Hepatocyte (in vitro differentiated cells): ENCODE measurements around the gene PGA3. TPM values are rescaled to one million over a fixed set of nuclear protein-coding genes. Genes with fewer than 3 reads are reported as not detected.

ENCODE experiments used
- DNase-seq: peaks from one replicate; pipeline ENCODE4 v3.0.0-alpha.2; 2016; ENCODE audit warnings: low spot score
- H2AFZ ChIP-seq: fragments of 200-600 bp; sonication (generic); 2 replicates; pipeline ENCODE4 v1.6.0; 2016; ENCODE audit warnings: antibody characterized with exemption, mild to moderate bottlenecking
- H3K27ac ChIP-seq: fragments of 200-600 bp; sonication (generic); 2 replicates; pipeline ENCODE4 v1.5.1; 2016; ENCODE audit warnings: mild to moderate bottlenecking
- H3K27me3 ChIP-seq: fragments of 200-600 bp; sonication (generic); 2 replicates; pipeline ENCODE4 v1.6.1; 2016
- H3K36me3 ChIP-seq: fragments of 200-600 bp; sonication (generic); replicated peaks from 2 replicates; pipeline ENCODE4 v1.5.1; 2016; ENCODE audit warnings: low read depth; ENCODE audit not compliant: insufficient read depth
- H3K4me1 ChIP-seq: fragments of 200-600 bp; sonication (generic); 2 replicates; pipeline ENCODE4 v1.5.1; 2016; ENCODE audit warnings: mild to moderate bottlenecking, moderate library complexity; ENCODE audit not compliant: insufficient read depth
- H3K4me2 ChIP-seq: fragments of 200-600 bp; sonication (generic); 2 replicates; pipeline ENCODE4 v1.6.0; 2016
- H3K4me3 ChIP-seq: fragments of 200-600 bp; sonication (generic); 2 replicates; pipeline ENCODE4 v1.5.1; 2016; ENCODE audit warnings: mild to moderate bottlenecking
- H3K79me2 ChIP-seq: fragments of 200-600 bp; sonication (generic); 2 replicates; pipeline ENCODE4 v1.6.0; 2017; ENCODE audit warnings: mild to moderate bottlenecking
- H3K9me2 ChIP-seq: fragments of 200-600 bp; sonication (generic); replicated peaks from 2 replicates; pipeline ENCODE4 v1.6.0; 2017; ENCODE audit warnings: mild to moderate bottlenecking; ENCODE audit not compliant: insufficient read depth
- H3K9me3 ChIP-seq: fragments of 200-600 bp; sonication (generic); 2 replicates; pipeline ENCODE4 v1.5.1; 2016; ENCODE audit warnings: low read depth, mild to moderate bottlenecking
- H4K20me1 ChIP-seq: fragments of 200-600 bp; sonication (generic); 2 replicates; pipeline ENCODE4 v1.6.0; 2016; ENCODE audit warnings: mild to moderate bottlenecking; ENCODE audit not compliant: insufficient read depth, poor library complexity, severe bottlenecking
- CTCF ChIP-seq: fragments of 200-600 bp; sonication (generic); IDR thresholded peaks from 2 replicates; pipeline ENCODE4 v1.5.1; 2016; ENCODE audit warnings: antibody characterized with exemption, mild to moderate bottlenecking; ENCODE audit not compliant: poor library complexity
- EZH2 ChIP-seq: fragments of 200-600 bp; sonication (generic); IDR thresholded peaks from 2 replicates; pipeline ENCODE4 v1.6.1; 2016; ENCODE audit warnings: antibody characterized with exemption, mild to moderate bottlenecking, borderline replicate concordance
- EZH2phosphoT487 ChIP-seq: fragments of 200-600 bp; sonication (generic); IDR thresholded peaks from one replicate; pipeline ENCODE4 v1.6.1; 2018; ENCODE audit warnings: antibody characterized with exemption, mild to moderate bottlenecking, low read depth, moderate library complexity; ENCODE audit not compliant: unreplicated experiment, severe bottlenecking
- whole genome bisulfite sequencing: methylation state at CpG from one replicate; pipeline ENCODE4 v1.1.6; 2016; ENCODE audit warnings: low lambda C conversion rate; ENCODE audit errors: missing lambda C conversion rate; 5-methylcytosine and 5-hydroxymethylcytosine counted together
- polyA plus RNA-seq: library from polyadenylated mRNA; unstranded; fragments of >200 nt; fragmentation: Nextera tagmentation; extraction: Ambion mirVana; gene quantifications from 2 replicates; pipeline ENCODE4 v1.2.1, GENCODE V29; 2016
- total RNA-seq: library from RNA; depleted of rRNA; stranded (reverse); fragments of >200 nt; gene quantifications from 2 replicates; pipeline ENCODE4 v1.2.3, GENCODE V29; 2014

Gene PGA3
- total and polyA plus RNA-seq, 2 experiments from 2014 or later = 0.27 to 1.4 TPM

GRCh38 chr11:61259363-61259762 lies 56.0 kb downstream of the PGA3 start:
- no peak overlapping the region for H3K27ac ChIP-seq
- no peak overlapping the region for H3K4me3 ChIP-seq
- H2AFZ ChIP-seq = no peak overlapping the region
- H3K36me3 ChIP-seq = no peaks in the 10 kb centered on the region
- no peak overlapping the region for H3K4me2 ChIP-seq
- no peaks in the 10 kb centered on the region for H3K9me2 ChIP-seq
- TF ChIP-seq EZH2 (no peak), EZH2phosphoT487 (no peak), CTCF (no peak)
- no peak for DNase-seq
- H3K27me3 ChIP-seq = no peaks in the 10 kb centered on the region
- WGBS = 97% methylated on average over 6 of the region's 6 CpGs
- H4K20me1 ChIP-seq = no peaks in the 10 kb centered on the region
- no peaks in the 10 kb centered on the region for H3K9me3 ChIP-seq
- no peaks in the 10 kb centered on the region for H3K4me1 ChIP-seq
- H3K79me2 ChIP-seq = no peaks in the 10 kb centered on the region

Other genes starting within 250 kb of the PGA3 start
- 0.03 and 0.08 TPM in 2 replicates for gene CD6, start 231.8 kb upstream of the PGA3 start, total RNA-seq
- not detected in 2 replicates for gene CD6, start 231.8 kb upstream of the PGA3 start, polyA plus RNA-seq
- not detected in 2 replicates for gene CD5, start 101.0 kb upstream of the PGA3 start, total RNA-seq
- gene CD5, start 101.0 kb upstream of the PGA3 start, polyA plus RNA-seq = 0.06 TPM in 1 of 2 replicates, not detected in the other
- 12.2 and 17.0 TPM in 2 replicates for gene VPS37C, start 42.1 kb upstream of the PGA3 start, total RNA-seq
- gene VPS37C, start 42.1 kb upstream of the PGA3 start, polyA plus RNA-seq = 23.0 and 26.6 TPM in 2 replicates
- 2.0 and 7.1 TPM in 2 replicates for gene PGA4, start 18.8 kb downstream of the PGA3 start, total RNA-seq
- gene PGA4, start 18.8 kb downstream of the PGA3 start, polyA plus RNA-seq = 4.2 and 16.2 TPM in 2 replicates
- 0.77 and 1.5 TPM in 2 replicates for gene PGA5, start 37.7 kb downstream of the PGA3 start, total RNA-seq
- gene PGA5, start 37.7 kb downstream of the PGA3 start, polyA plus RNA-seq = 1.8 and 2.7 TPM in 2 replicates
- gene VWCE, start 91.8 kb downstream of the PGA3 start, total RNA-seq = 6.7 and 7.8 TPM in 2 replicates
- gene VWCE, start 91.8 kb downstream of the PGA3 start, polyA plus RNA-seq = 11.0 and 13.4 TPM in 2 replicates
- 207 and 215 TPM in 2 replicates for gene DDB1, start 129.6 kb downstream of the PGA3 start, total RNA-seq
- gene DDB1, start 129.6 kb downstream of the PGA3 start, polyA plus RNA-seq = 166 and 177 TPM in 2 replicates
- 41.5 and 42.3 TPM in 2 replicates for gene TKFC, start 129.7 kb downstream of the PGA3 start, total RNA-seq
- gene TKFC, start 129.7 kb downstream of the PGA3 start, polyA plus RNA-seq = 98.4 and 104 TPM in 2 replicates
- 34.8 and 37.2 TPM in 2 replicates for gene CYB561A3, start 158.4 kb downstream of the PGA3 start, total RNA-seq
- gene CYB561A3, start 158.4 kb downstream of the PGA3 start, polyA plus RNA-seq = 31.5 and 35.9 TPM in 2 replicates
- gene TMEM138, start 158.9 kb downstream of the PGA3 start, total RNA-seq = 26.4 and 32.8 TPM in 2 replicates
- 36.5 and 48.6 TPM in 2 replicates for gene TMEM138, start 158.9 kb downstream of the PGA3 start, polyA plus RNA-seq
- 26.9 and 28.7 TPM in 2 replicates for gene TMEM216, start 189.1 kb downstream of the PGA3 start, total RNA-seq
- gene TMEM216, start 189.1 kb downstream of the PGA3 start, polyA plus RNA-seq = 20.5 and 21.1 TPM in 2 replicates
- 29.7 and 39.6 TPM in 2 replicates for gene CPSF7, start 226.5 kb downstream of the PGA3 start, total RNA-seq
- gene CPSF7, start 226.5 kb downstream of the PGA3 start, polyA plus RNA-seq = 27.5 and 29.0 TPM in 2 replicates
- 47.8 and 62.3 TPM in 2 replicates for gene SDHAF2, start 226.6 kb downstream of the PGA3 start, total RNA-seq
- gene SDHAF2, start 226.6 kb downstream of the PGA3 start, polyA plus RNA-seq = 72.0 and 74.3 TPM in 2 replicates